ENCODE measurements around the gene NARS2.
A peak's percentile ranks its signal among the peaks of the same experiment; 100 is the strongest.
"Not testable (repeated sequence)": the region's sequence is repeated elsewhere in the genome, so short reads cannot be mapped to it uniquely, and the experiment has no call there.

Gene NARS2, protein sequence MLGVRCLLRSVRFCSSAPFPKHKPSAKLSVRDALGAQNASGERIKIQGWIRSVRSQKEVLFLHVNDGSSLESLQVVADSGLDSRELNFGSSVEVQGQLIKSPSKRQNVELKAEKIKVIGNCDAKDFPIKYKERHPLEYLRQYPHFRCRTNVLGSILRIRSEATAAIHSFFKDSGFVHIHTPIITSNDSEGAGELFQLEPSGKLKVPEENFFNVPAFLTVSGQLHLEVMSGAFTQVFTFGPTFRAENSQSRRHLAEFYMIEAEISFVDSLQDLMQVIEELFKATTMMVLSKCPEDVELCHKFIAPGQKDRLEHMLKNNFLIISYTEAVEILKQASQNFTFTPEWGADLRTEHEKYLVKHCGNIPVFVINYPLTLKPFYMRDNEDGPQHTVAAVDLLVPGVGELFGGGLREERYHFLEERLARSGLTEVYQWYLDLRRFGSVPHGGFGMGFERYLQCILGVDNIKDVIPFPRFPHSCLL

DNA sequence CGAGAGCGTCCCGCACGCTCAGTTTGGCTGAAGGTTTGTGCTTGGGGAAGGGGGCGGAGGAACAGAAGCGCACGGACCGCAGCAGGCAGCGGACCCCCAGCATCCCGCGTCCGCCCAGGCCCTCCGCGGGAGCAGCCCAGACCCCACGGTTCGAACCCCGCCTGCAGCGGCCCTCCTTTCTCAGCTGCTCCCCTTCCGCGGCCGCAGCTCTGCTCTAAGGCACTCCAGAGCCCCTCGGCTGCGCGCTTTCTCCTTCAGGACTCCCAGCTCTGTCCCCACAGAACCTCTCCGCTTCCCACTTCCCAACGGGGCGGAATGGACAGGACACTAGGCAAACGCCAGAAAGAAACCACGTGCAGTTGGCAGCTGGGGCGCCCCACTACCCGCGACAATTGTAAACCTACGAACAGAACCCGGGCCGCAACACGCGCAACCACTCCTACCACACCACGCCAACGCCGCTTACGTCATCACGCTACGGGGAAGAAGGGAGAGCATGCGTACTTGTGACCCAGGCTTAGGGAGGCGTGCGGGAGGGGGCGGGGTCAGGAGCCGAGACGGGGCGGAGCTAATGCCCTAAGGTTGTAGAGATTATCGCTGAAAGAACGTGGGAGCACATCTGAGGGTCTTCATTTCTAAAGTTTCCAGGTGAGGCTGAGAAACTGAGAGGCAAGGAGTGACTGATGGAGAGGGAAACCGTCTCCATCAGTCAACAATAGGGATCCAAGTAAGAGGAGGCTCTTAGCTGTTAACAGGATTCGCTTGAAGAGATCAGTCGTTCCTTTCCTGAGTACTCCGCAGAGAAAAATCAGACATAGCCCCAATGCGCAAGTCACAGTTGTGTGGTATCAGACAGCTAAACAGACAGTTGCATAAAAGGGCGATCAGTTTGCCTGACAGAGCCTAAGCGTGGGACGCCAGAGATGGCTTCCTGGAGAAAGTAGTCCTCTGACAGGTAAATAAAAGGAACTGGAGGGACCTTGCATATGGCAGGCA is at the start of gene NARS2:
Gene NARS2, minus strand, starts transcription at position 479 of the 996 bp plus-strand sequence. Its CDS starts 376 bp downstream, at position 103.
- peak; percentile 68 to 98 (median 94) for DNase-seq

DNA sequence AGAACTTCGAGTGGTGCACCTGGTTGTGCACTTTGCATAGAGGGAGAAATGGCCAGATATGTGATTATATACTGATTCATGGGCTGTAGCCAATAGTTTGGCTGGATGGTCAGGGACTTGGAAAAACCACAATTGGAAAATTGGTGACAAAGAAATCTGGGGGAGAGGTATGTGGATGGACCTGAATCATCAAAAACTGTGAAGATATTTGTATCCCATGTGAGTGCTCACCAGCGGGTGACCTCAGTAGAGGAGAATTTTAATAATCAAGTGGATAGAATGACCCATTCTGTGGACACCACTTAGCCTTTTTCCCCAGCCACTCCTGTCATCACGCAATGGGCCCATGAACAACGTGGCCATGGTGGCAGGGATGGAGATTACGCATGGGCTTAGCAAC is 48.0 kb upstream of the NARS2 start:
- DNase-seq: no peak

DNA sequence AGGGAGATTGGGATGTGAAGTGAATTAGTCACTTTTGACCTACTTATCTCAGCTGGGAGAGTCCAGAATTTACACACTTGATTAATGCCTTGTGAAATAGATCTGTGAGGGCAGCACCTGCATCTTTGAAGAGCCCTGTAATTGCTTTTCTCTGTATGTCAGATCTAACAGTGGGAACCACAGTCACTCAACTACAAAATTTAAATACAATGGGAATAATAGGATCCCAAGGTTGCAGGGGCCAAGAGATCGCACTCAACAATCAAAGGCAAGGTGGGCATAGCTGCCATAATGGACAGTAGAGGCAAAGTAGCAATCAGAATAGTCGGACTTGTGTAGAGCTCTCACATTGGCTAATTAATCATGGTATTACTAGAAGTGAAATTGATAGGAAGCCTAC is 45.5 kb upstream of the NARS2 start:
- DNase-seq: no peak

DNA sequence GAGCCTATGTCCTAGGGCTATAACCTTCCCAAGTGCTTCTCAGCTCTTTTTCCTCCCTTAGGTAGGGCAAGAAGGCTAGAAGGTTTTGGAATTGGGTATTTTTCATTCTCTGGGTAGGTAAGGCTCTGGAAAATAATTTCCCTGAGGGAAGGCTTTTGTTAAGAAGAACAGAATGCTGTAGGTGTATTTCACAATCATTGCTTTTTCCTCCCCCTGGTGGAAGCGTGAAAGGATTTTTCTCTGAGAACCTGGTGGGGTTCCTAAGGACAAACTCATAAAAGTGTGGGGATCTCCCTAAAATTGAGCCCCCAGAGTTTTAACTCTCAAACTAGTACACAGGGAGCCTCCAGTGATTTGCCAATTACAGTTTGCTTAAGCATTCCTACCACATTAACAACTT is 41.1 kb upstream of the NARS2 start:
- no peak for DNase-seq

DNA sequence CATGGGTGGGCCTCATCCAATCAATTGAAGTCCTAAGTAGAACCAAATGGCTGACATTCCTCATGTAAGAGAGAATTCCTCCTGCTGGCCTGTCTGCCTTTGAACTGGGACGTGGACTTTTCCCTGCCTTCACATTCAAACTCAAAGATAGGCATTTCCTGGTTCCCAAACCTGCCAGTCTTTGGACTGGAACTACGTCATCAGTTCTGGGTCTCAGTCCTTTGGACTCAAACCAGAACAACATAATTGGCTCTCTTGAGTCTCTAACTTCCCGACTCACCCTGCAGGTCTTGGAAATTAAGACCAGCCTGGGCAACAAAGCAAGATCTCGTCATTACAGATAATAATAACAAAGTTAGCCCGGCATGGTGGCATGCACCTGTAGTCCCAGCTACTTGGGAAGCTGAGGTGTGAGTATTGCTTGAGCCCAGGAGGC is 38.7 kb upstream of the NARS2 start:
- DNase-seq: no peak

DNA sequence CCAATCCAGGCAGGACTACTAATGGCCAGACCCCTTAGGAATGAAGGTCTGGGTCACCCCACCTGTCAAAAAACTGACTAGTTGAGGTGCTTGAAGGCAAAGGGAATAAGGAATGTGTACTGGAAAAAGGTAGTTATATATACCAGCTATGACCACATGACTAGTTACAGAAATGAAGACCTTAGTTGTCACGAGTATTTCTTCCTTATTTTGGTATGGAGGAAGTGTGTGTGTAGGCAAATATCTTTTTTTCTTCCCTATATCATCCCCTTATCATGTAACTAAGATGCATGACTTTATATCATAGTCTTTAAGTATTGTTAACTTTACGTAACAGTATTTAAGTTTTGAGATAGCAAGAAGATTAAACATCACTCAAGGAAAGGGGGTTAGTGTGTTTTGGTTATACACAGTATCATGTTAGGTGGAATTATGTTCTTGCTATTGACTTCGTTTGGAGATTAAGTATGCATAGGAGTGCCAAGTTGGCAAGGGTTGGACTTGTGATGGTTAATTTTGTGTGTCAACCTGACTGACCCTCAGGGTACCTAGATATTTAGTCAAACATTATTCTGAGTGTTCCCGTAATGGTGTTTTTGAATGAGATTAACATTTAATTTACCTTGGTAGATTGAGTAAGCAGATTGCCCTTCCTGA is 38.2 kb upstream of the NARS2 start:
- DNase-seq: no peak

DNA sequence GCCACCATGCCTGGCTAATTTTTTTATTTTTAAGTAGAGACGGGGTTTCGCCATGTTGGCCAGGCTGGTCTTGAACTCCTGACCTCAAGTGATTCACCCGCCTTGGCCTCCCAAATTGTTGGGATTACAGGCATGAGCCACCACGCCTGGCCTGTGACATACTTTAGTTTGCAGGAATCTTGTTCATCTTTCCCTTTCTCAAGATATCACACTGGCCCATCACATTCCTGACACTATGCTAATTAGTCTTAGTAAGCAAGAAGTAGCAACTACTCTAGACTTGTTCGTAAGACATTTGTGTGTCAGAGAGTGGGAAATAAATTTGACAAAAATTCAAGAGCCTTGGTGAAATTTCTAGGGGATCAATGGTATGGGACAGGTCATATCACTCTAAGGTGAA is 34.7 kb upstream of the NARS2 start:
- DNase-seq: not testable (repeated sequence)

DNA sequence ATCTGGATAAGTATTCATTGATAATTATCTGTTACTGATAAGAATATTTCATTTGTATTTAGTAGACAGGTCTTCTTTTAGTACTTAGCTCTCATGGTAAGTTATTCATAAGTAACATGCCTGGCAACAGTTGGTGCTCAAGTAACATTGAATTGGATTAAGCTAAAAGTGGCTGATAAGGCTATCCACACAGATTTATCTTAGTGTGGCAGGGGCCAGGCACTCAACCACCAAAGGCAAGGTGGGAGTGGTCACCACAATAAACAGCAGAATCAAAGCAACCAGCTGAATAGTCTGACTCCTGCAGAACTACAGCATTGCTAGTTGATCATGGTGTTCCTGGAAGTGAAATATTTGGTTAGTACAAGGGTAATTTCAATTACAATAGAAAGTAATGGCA is 33.0 kb upstream of the NARS2 start:
- no peak for DNase-seq

DNA sequence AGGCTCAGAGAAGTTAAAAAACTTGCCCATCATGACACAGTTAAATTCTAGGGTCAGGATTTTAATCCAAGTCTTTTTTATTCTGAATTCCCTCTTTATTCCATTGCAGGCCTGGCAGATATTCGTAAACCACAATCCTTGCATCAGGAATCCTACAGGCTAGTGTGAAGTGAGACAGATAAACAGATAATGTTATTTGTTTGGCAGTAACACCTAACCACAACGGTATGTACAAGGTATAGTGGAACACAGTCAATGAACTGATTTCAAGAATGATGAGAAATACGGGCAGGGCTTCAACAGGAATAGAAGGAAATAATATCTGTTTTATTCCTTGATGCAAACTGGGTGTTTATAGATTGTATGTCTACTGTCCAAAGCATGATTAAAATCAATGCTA is 32.0 kb upstream of the NARS2 start:
- DNase-seq: no peak

DNA sequence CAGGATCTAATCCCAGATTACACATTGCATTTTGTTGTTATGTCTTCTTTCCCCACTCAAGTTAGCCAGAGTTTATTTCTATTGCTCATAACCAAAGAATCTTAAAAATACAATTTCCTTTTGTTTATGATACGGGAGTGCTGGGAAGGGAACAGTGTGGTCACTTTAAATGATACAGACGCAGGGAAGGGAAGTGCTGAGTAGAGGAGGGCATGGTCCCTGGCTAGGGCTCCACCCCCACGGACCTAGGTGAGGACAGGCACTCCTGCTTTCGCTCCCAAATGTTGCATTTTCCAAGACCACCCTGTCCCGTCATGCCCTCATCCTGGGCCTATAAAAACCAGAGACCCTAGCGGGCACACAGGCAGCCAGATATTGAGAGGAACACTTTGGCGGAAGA is 30.6 kb upstream of the NARS2 start:
- no peak for DNase-seq

DNA sequence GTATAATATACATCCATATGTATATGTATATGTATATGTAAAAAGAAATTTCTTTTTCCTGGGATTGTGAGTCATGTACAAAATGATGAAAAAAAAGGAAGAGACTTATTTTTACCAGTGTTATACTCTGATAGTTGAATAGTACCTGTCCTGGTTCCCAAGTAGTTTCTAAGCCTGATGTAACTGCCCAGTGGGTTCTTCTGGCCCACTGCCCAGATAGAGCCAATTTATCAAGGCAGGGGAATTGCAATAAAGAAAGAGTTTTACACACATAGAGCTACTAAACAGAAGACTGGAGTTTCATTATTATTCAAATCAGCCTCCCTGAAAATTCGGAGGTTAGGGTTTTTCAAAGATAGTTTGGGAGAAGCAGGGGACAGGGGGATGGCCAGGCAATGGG is 29.1 kb upstream of the NARS2 start:
- no peak for DNase-seq

DNA sequence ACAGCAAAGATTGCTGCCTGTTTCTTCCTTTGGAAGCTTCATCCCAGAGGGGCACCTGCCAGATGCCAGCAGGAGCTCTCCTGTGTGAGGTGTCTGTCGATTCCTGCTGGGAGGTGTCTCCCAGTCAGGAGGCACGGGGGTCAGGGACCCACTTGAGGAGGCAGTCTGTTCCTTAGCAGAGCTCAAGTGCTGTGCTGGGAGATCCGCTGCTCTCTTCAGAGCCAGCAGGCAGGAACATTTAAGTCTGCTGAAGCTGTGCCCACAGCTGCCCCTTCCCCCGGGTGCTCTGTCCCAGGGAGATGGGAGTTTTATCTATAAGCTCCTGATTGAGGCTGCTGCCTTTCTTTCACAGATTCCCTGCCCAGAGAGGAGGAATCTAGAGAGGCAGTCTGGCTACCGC is 28.1 kb upstream of the NARS2 start:
- not testable (repeated sequence) for DNase-seq

DNA sequence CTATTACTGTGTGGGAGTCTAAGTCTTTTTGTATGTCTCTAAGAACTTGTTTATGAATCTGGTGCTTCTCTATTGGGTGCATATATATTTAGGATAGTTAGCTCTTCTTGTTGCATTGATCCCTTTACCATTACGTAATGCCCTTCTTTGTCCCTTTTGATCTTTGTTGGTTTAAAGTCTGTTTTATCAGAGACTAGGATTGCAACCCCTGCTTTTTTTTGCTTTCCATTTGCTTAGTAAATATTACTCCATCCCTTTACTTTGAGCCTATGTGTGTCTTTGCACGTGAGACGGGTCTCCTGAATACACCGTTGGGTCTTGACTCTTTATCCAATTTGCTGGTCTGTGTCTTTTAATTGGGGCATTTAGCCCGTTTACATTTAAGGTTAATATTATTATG is 26.4 kb upstream of the NARS2 start:
- DNase-seq: not testable (repeated sequence)

DNA sequence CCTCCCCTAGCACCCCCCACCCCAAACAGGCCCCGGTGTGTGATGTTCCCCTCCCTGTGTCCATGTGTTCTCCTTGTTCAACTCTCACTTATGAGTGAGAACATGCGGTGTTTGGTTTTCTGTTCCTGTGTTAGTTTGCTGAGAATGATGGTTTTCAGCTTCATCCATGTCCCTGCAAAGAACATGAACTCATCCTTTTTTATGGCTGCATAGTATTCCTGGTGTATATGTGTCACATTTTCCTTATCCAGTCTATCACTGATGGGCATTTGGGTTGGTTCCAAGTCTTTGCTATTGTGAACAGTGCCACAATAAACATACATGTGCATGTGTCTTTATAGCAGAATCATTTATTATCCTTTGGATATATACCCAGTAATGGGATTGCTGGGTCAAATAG is 22.9 kb upstream of the NARS2 start:
- DNase-seq: not testable (repeated sequence)

DNA sequence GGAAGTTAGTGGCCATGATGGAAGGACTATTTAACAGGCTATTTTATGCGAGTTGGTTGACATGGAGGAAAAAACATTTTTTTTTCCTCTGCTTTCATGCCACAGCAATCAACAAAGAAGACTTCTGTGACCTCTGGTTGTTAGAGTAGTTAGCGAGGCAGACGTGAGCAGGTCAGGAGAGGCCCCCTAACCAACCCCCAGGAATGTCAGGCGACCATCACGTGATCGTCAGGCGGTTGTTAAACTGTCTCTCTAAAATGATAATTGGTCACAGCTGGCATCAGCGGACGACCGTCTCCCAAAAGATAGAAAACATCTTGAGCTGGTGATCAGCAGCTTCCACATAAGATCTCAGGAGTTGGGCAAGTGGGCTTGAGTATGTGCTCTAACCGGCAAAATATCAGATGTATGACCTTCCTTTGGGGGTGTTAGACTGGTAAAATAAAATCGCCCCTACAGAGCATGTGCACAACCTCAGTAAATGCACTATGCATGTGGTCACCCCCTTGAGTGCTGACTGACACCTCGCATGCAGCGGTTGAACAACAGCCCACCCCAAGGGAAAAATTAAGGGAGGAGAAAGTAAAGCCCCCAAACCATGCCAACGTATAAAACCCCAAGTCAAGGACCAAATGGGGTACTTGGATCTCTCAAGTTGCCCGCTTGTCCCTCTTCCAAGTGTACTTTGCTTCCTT is 20.9 kb upstream of the NARS2 start:
- DNase-seq: no peak

DNA sequence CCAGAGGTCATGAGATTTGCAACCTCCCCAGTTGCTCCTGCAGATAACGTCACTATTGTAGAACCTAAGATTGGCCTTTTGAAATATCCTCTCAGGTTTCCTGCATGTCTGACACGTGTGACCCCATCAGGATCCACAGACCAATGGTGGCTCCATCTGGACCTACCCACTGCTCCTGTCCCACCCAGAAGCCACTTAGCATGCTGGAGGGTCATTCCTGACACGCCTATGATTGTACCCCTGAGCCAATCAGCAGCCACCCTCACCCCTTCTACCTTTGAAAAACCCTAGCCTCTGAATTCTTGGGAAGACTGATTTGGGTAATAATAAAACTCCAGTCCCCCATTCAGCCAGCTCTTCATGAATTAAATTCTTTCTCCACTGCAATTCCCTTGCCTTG is 20.1 kb upstream of the NARS2 start:
- DNase-seq: no peak

DNA sequence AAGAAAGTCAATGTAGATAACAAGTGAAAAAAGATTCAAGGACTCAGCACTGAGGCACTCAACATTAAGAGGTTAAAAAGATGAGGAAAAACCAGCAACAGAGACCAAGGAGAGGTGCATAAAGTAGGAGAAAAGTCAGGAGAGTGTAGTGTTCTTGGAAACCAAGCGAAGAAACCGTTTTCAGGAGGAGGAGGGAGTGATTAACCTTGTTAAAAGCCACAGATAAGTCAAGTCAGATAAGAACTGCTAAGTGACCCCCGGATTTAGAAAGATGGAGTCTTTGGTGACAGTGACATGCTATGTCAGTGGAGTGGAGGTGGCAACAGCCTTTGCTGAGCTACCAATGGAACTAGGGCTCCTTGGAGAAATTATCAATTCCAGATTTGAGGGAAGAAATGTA is 13.9 kb upstream of the NARS2 start:
- DNase-seq: no peak

DNA sequence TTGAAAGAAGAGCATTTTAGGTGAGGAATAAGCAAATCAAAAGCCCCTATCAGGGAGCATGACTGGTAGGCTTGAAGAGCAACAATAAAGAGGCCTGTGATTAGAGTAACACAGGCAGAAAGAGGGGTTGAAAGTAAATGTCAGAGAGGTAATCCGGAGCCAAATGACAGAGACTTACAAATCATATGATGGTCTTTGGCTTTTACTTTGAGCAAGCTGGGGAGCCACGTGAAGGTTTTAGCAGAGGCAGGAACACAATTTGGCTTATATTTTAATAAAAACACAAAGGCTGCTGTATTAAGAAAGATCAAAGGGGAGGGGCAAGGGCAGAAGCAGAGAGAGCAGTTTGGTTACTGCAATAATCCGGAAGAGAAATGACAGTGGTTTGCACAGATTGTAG is 12.8 kb upstream of the NARS2 start:
- DNase-seq: no peak

DNA sequence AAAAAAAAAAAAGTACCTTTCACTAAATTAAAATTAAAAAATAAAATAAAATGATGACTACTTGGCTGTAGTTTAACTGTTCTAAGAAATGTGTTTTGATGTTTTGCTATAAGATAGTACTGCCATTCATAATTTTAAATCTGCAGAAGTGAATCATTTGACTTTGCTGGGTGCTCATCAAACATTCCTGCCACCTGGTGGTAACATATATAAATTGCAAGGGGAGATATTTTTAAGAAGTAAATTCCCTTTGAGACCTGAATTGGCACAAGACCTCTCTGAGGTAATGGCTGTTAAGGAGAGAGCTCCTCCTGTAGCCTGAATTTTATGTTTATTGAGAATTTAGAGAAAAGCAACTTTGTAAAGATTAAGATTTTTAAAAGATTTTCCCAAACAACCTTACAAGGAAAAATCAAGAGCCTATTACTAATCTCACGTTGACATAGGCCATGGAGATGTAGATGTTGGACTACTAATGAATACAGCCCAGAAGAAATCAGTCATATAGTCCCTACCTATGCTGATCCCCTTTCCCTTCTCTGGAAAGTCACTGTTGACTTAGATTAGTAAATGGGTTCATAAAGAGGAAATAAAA is 11.9 kb upstream of the NARS2 start:
- DNase-seq: no peak

DNA sequence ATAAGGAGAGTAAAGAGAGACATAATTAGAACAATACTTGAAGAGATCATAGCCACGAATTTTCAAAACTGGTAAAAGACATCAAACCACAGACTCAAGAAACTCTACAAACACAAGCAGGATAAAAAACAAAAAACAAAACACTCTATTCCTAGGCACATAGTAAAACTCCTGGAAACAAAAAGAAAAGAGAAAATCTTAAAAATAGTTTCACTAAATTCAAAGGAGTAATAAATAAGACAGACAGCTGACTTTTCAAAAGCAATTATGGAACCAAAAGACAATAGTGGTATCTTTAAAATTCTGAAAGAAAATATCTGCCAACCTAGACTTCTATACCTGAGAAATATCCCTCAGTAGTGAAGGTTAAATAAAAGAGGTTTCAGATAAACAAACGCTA is 9.2 kb upstream of the NARS2 start:
- no peak for DNase-seq

DNA sequence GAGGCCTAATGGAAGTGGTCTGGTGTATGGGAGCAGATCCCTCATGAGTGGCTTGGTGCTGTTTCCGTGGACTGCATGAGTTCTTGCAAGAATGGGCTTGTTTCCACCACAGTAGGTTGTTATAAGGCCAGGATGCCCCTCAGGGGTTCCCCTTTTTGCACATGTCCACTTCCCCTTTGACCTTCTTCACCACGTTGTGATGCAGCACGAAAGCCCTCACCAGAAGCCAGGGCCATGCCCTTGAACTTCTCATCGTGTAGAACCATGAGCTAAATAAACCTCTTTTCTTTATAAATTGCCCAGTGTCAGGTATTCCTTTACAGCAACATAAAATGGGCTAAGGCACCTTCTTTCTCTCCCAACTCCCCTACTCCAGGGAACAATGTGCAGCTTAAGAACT is 2.8 kb upstream of the NARS2 start:
- no peak for DNase-seq
